ENCODE data around the gene IL23R. TPM values are rescaled to one million over a fixed set of nuclear protein-coding genes. Genes with fewer than 3 reads are reported as not detected.

The IL23R gene
- total RNA-seq, 1 experiment from 2014 or later, result not detected

DNA sequence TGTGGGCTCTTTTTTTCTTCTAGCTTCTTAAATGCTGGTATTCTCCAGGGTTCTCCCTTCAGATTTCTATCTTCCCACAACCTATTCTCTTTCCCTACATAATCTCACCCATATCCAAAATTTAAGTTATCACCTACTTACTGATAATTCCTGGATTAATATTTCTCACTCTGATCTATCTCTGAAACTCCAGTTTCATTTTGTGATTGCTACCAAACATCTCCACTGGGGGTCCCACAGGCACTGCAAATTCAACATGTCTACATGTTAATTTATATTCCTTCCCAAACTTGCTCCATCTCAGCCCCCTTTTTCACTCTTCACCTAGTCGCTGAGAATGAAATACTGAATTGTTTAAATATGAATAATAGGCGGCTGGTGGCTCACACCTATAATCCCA lies 21.6 kb upstream of the IL23R start:
- ChIA-PET CTCF (no interaction called here), POLR2A (no interaction called here)
- no peaks in the 10 kb centered on the region for H3K9me3 ChIP-seq (ENCODE audit: control insufficient read depth, insufficient read depth, low read depth, low read length)
- ATAC-seq (no peak), DNase-seq (ENCODE audit: low read depth, low spot score) (no peak)
- H3K4me1 ChIP-seq (ENCODE audit: control insufficient read depth, insufficient read depth, low read length), result no peaks in the 10 kb centered on the region
- intact Hi-C loops (cut with micrococcal nuclease; ENCODE audit: unreplicated experiment) (loop anchor here (5.0 kb wide), 1 partner anchor 377 kb away; no protein-coding TSS in a partner anchor), in situ Hi-C loops (cut with HindIII; ENCODE audit: low pct_unique_long_range_greater_than_20kb, low sequenced_read_pairs) (no loop called here)
- TF ChIP-seq SIN3A (IDR thresholded peaks at IDR 0.05; ENCODE audit: borderline replicate concordance, insufficient read depth, low read depth, low read length) (no peak), POLR2AphosphoS5 (IDR thresholded peaks at IDR 0.05; ENCODE audit: low read depth, low read length) (no peak), TCF7L2 (IDR thresholded peaks at IDR 0.05; ENCODE audit: low read depth, low read length) (no peak)
- TF ChIP-seq, protein P1, sequence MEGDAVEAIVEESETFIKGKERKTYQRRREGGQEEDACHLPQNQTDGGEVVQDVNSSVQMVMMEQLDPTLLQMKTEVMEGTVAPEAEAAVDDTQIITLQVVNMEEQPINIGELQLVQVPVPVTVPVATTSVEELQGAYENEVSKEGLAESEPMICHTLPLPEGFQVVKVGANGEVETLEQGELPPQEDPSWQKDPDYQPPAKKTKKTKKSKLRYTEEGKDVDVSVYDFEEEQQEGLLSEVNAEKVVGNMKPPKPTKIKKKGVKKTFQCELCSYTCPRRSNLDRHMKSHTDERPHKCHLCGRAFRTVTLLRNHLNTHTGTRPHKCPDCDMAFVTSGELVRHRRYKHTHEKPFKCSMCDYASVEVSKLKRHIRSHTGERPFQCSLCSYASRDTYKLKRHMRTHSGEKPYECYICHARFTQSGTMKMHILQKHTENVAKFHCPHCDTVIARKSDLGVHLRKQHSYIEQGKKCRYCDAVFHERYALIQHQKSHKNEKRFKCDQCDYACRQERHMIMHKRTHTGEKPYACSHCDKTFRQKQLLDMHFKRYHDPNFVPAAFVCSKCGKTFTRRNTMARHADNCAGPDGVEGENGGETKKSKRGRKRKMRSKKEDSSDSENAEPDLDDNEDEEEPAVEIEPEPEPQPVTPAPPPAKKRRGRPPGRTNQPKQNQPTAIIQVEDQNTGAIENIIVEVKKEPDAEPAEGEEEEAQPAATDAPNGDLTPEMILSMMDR (IDR thresholded peaks at IDR 0.05), result peak; percentile 30; the same call in 1 of the 2 replicates
- TF ChIP-seq, protein P2, sequence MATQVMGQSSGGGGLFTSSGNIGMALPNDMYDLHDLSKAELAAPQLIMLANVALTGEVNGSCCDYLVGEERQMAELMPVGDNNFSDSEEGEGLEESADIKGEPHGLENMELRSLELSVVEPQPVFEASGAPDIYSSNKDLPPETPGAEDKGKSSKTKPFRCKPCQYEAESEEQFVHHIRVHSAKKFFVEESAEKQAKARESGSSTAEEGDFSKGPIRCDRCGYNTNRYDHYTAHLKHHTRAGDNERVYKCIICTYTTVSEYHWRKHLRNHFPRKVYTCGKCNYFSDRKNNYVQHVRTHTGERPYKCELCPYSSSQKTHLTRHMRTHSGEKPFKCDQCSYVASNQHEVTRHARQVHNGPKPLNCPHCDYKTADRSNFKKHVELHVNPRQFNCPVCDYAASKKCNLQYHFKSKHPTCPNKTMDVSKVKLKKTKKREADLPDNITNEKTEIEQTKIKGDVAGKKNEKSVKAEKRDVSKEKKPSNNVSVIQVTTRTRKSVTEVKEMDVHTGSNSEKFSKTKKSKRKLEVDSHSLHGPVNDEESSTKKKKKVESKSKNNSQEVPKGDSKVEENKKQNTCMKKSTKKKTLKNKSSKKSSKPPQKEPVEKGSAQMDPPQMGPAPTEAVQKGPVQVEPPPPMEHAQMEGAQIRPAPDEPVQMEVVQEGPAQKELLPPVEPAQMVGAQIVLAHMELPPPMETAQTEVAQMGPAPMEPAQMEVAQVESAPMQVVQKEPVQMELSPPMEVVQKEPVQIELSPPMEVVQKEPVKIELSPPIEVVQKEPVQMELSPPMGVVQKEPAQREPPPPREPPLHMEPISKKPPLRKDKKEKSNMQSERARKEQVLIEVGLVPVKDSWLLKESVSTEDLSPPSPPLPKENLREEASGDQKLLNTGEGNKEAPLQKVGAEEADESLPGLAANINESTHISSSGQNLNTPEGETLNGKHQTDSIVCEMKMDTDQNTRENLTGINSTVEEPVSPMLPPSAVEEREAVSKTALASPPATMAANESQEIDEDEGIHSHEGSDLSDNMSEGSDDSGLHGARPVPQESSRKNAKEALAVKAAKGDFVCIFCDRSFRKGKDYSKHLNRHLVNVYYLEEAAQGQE (IDR thresholded peaks at IDR 0.05; ENCODE audit: insufficient read depth in 1 of 2, low read depth in 2 of 2, low read length in 1 of 2), result no peak
- H3K36me3 ChIP-seq (ENCODE audit: control insufficient read depth, insufficient read depth, low read length), result no peaks in the 10 kb centered on the region
- H3K27ac ChIP-seq (ENCODE audit: low read length), result no peak overlapping the region
- H3K4me3 ChIP-seq (ENCODE audit: low read depth in 2 of 2, low read length in 2 of 2), result no peak overlapping the region
- BruUV-seq (replicated peaks), result no TSS peak
- H3K27me3 ChIP-seq (ENCODE audit: control insufficient read depth, insufficient read depth, low read length), result no peaks in the 10 kb centered on the region

GRCh38 chr1:67146101-67146500 lies 20.2 kb upstream of the IL23R start:
- TF ChIP-seq, protein P2 (IDR thresholded peaks at IDR 0.05; ENCODE audit: insufficient read depth in 1 of 2, low read depth in 2 of 2, low read length in 1 of 2), result no peak
- TF ChIP-seq POLR2AphosphoS5 (IDR thresholded peaks at IDR 0.05; ENCODE audit: low read depth, low read length), result no peak
- no peak for TF ChIP-seq SIN3A (IDR thresholded peaks at IDR 0.05; ENCODE audit: borderline replicate concordance, insufficient read depth, low read depth, low read length)
- TF ChIP-seq, protein P1 (IDR thresholded peaks at IDR 0.05), result no peak
- no peak for TF ChIP-seq TCF7L2 (IDR thresholded peaks at IDR 0.05; ENCODE audit: low read depth, low read length)
- Histone ChIP-seq H3K4me1 (ENCODE audit: control insufficient read depth, insufficient read depth, low read length) (no peaks in the 10 kb centered on the region), H3K9me3 (ENCODE audit: control insufficient read depth, insufficient read depth, low read depth, low read length) (no peaks in the 10 kb centered on the region), H3K4me3 (ENCODE audit: low read depth in 2 of 2, low read length in 2 of 2) (no peak overlapping the region), H3K36me3 (ENCODE audit: control insufficient read depth, insufficient read depth, low read length) (no peaks in the 10 kb centered on the region), H3K27ac (ENCODE audit: low read length) (no peak overlapping the region), H3K27me3 (ENCODE audit: control insufficient read depth, insufficient read depth, low read length) (no peaks in the 10 kb centered on the region)
- no TSS peak for BruUV-seq (replicated peaks)
- ATAC-seq (no peak), DNase-seq (ENCODE audit: low read depth, low spot score) (no peak)
- ChIA-PET CTCF (interaction anchor here (0.8 kb wide), 1 partner anchor 150 kb away, joined by 3 read pairs; no protein-coding TSS in a partner anchor), POLR2A (no interaction called here)
- intact Hi-C loops (cut with micrococcal nuclease; ENCODE audit: unreplicated experiment) (loop anchor here (5.0 kb wide), 1 partner anchor 379 kb away; no protein-coding TSS in a partner anchor), in situ Hi-C loops (cut with HindIII; ENCODE audit: low pct_unique_long_range_greater_than_20kb, low sequenced_read_pairs) (no loop called here)
